Liver (tissue), 9 donors: ENCODE data around the gene TNP2. TPM values are rescaled to one million over a fixed set of nuclear protein-coding genes. Genes with fewer than 3 reads are reported as not detected.

Experiments used
- DNase-seq: peaks from one replicate; pipeline ENCODE4 v3.0.0-alpha.2; 2017; ENCODE audit warnings: low spot score
- H3K27ac ChIP-seq, 2 donors: one replicate each; pipeline ENCODE4 v1.7.0; 2013; ENCODE audit warnings: inconsistent platforms in 2 of 2, low read length in 2 of 2, control low read depth in 1 of 2, low read depth in 1 of 2, mild to moderate bottlenecking in 1 of 2
- H3K27me3 ChIP-seq, 4 donors: one replicate each; pipeline versions ENCODE4 v1.6.1 to v1.7.0; 2013; ENCODE audit warnings: low read length in 3 of 4, inconsistent platforms in 1 of 4, mild to moderate bottlenecking in 1 of 4, moderate library complexity in 1 of 4; ENCODE audit not compliant: control insufficient read depth in 4 of 4, insufficient read depth in 4 of 4
- H3K36me3 ChIP-seq, 4 donors: one replicate each; pipeline versions ENCODE4 v1.6.1 to v1.7.0; 2013; ENCODE audit warnings: low read length in 3 of 4, mild to moderate bottlenecking in 3 of 4, low read depth in 1 of 4, moderate library complexity in 1 of 4; ENCODE audit not compliant: control insufficient read depth in 4 of 4, insufficient read depth in 3 of 4
- H3K4me1 ChIP-seq, 4 donors: one replicate each; pipeline versions ENCODE4 v1.6.1 to v1.7.0; 2013; ENCODE audit warnings: low read length in 3 of 4, mild to moderate bottlenecking in 3 of 4, moderate library complexity in 1 of 4; ENCODE audit not compliant: control insufficient read depth in 4 of 4, insufficient read depth in 4 of 4
- H3K4me3 ChIP-seq, 3 donors: one replicate each; pipeline versions ENCODE4 v1.6.1 to v1.7.0; 2013; ENCODE audit warnings: low read length in 3 of 3, control low read depth in 1 of 3, low read depth in 1 of 3, mild to moderate bottlenecking in 1 of 3
- H3K9ac ChIP-seq, 2 donors: one replicate each; pipeline ENCODE4 v1.7.0; 2013; ENCODE audit warnings: low read length in 2 of 2, mild to moderate bottlenecking in 2 of 2, moderate library complexity in 2 of 2, control low read depth in 1 of 2, low read depth in 1 of 2
- H3K9me3 ChIP-seq, 4 donors: one replicate each; pipeline versions ENCODE4 v1.6.1 to v1.7.0; 2013; ENCODE audit warnings: low read length in 3 of 4; ENCODE audit not compliant: control insufficient read depth in 4 of 4
- ATF3 ChIP-seq: IDR thresholded peaks from 2 replicates; pipeline ENCODE4 v1.6.1; 2016; ENCODE audit warnings: antibody characterized with exemption
- EGR1 ChIP-seq, 2 donors: IDR thresholded peaks; 2 replicates each; pipeline ENCODE4 v1.6.1; 2016 to 2018; ENCODE audit warnings: antibody characterized with exemption in 2 of 2, low read depth in 2 of 2
- FOXA1 ChIP-seq: IDR thresholded peaks from 2 replicates; pipeline ENCODE4 v1.6.1; 2016; ENCODE audit warnings: antibody characterized with exemption
- GABPA ChIP-seq, 2 donors: IDR thresholded peaks in 1 of 2; conservative IDR thresholded peaks in 1 of 2; 2 replicates each; pipeline ENCODE4 v1.6.1; 2016; ENCODE audit warnings: antibody characterized with exemption in 2 of 2, mild to moderate bottlenecking in 1 of 2, moderate library complexity in 1 of 2
- HNF4A ChIP-seq, 2 donors: conservative IDR thresholded peaks; 2 replicates each; pipeline ENCODE4 v1.6.1; 2016; ENCODE audit warnings: antibody characterized with exemption in 2 of 2, mild to moderate bottlenecking in 2 of 2
- JUND ChIP-seq, 2 donors: IDR thresholded peaks; 2 replicates each; pipeline ENCODE4 v1.6.1; 2016; ENCODE audit warnings: antibody characterized with exemption in 2 of 2
- MAX ChIP-seq: IDR thresholded peaks from 2 replicates; pipeline ENCODE4 v1.6.1; 2016; ENCODE audit warnings: antibody characterized with exemption
- NR2F2 ChIP-seq: IDR thresholded peaks from 2 replicates; pipeline ENCODE4 v1.6.1; 2016; ENCODE audit warnings: antibody characterized with exemption
- RAD21 ChIP-seq, 2 donors: IDR thresholded peaks; 2 replicates each; pipeline ENCODE4 v1.6.1; 2016; ENCODE audit warnings: antibody characterized with exemption in 2 of 2, mild to moderate bottlenecking in 2 of 2
- REST ChIP-seq: IDR thresholded peaks from 2 replicates; pipeline ENCODE4 v1.6.1; 2016; ENCODE audit warnings: antibody characterized with exemption, mild to moderate bottlenecking
- RXRA ChIP-seq, 2 donors: IDR thresholded peaks; 2 replicates each; pipeline ENCODE4 v1.6.1; 2017 to 2018; ENCODE audit warnings: antibody characterized with exemption in 2 of 2, mild to moderate bottlenecking in 1 of 2
- SP1 ChIP-seq: IDR thresholded peaks from 2 replicates; pipeline ENCODE4 v1.6.1; 2018; ENCODE audit warnings: antibody characterized with exemption, mild to moderate bottlenecking
- TAF1 ChIP-seq: conservative IDR thresholded peaks from 2 replicates; pipeline ENCODE4 v1.6.1; 2016; ENCODE audit warnings: antibody characterized with exemption, mild to moderate bottlenecking
- YY1 ChIP-seq: IDR thresholded peaks from 2 replicates; pipeline ENCODE4 v1.6.1; 2016; ENCODE audit warnings: antibody characterized with exemption, mild to moderate bottlenecking
- ZBTB33 ChIP-seq: IDR thresholded peaks from 2 replicates; pipeline ENCODE4 v1.6.1; 2016; ENCODE audit warnings: antibody characterized with exemption
- WGBS: extraction: QIAGEN DNeasy Blood & Tissue Kit; methylation state at CpG from one replicate; pipeline ENCODE4 v1.1.7; 2013; 5-methylcytosine and 5-hydroxymethylcytosine counted together
- polyA plus RNA-seq, 2 donors: library from polyadenylated mRNA; stranded (reverse) in 1 of 2; unstranded in 1 of 2; fragments of 200-250 nt in 1 of 2; fragments of >200 nt in 1 of 2; fragmentation: Nextera tagmentation in 1 of 2; extraction: Ambion mirVana in 1 of 2; gene quantifications; one replicate each; pipeline versions ENCODE4 v1.2.1 to v1.2.3, GENCODE V29; 2013 to 2015
- total RNA-seq, 2 donors: library from RNA; depleted of rRNA; stranded (reverse); fragments of >200 nt; gene quantifications; one replicate each; pipeline ENCODE4 v1.2.3, GENCODE V29; 2014
- donor health status: healthy.
- donor health status: healthy.
- donor health status: healthy.
- donor health status: healthy.
- donor health status: healthy.

TNP2 gene
- total and polyA plus RNA-seq, 4 donors: not detected

GRCh38 chr16:11231367-11231970, 37.7 kb downstream of the TNP2 start:
- no peak overlapping the region for H3K9ac ChIP-seq
- no peaks in the 10 kb centered on the region for H3K27me3 ChIP-seq
- DNase-seq: no peak
- no peak overlapping the region for H3K27ac ChIP-seq
- no peaks in the 10 kb centered on the region for H3K9me3 ChIP-seq
- H3K36me3 ChIP-seq: no peaks in the 10 kb centered on the region
- peaks cover 2 to 7% (median 5%) of the 10 kb centered on the region in 4 donors for H3K4me1 ChIP-seq
- no peak for TF ChIP-seq HNF4A (conservative IDR thresholded peaks at IDR 0.05)
- peak; percentile 23 for TF ChIP-seq SP1
- TF ChIP-seq NR2F2: peak; percentile 74
- TF ChIP-seq GABPA (IDR thresholded peaks at IDR 0.05 in 1 of 2, conservative IDR thresholded peaks at IDR 0.05 in 1 of 2): no peak
- TF ChIP-seq FOXA1: no peak
- WGBS: 85% methylated on average over 10 of the region's 10 CpGs
- no peak overlapping the region for H3K4me3 ChIP-seq

GRCh38 chr16:11229906-11230305, 39.2 kb downstream of the TNP2 start:
- H3K9ac ChIP-seq: no peak overlapping the region
- H3K36me3 ChIP-seq: no peaks in the 10 kb centered on the region
- no peak overlapping the region for H3K27ac ChIP-seq
- 78% methylated on average over 4 of the region's 4 CpGs for WGBS
- DNase-seq: no peak
- H3K4me1 ChIP-seq: peaks cover 0 to 3% (median 0%) of the 10 kb centered on the region in 4 donors
- H3K27me3 ChIP-seq: no peaks in the 10 kb centered on the region
- no peaks in the 10 kb centered on the region for H3K9me3 ChIP-seq
- TF ChIP-seq MAX (peak; percentile 36), RAD21 (IDR thresholded peaks at IDR 0.05) (peak in 1 of 2 donors; percentile 36), TAF1 (no peak), EGR1 (IDR thresholded peaks at IDR 0.05; ENCODE audit: low read depth in 2 of 2) (no peak), SP1 (no peak), RXRA (IDR thresholded peaks at IDR 0.05) (peak in 1 of 2 donors; percentile 36), HNF4A (conservative IDR thresholded peaks at IDR 0.05) (peak; percentile 13 to 51)
- no peak overlapping the region for H3K4me3 ChIP-seq

GRCh38 chr16:11229432-11229831, 39.7 kb downstream of the TNP2 start:
- no peak overlapping the region for H3K27ac ChIP-seq
- no peak for DNase-seq
- WGBS: 91% methylated on average over 5 of the region's 5 CpGs
- TF ChIP-seq RAD21 (IDR thresholded peaks at IDR 0.05) (no peak), JUND (IDR thresholded peaks at IDR 0.05) (no peak), ZBTB33 (no peak), MAX (no peak), EGR1 (IDR thresholded peaks at IDR 0.05; ENCODE audit: low read depth in 2 of 2) (no peak), SP1 (no peak), ATF3 (no peak), FOXA1 (no peak), REST (no peak), TAF1 (no peak), HNF4A (conservative IDR thresholded peaks at IDR 0.05) (no peak), NR2F2 (no peak), YY1 (no peak)
- no peak overlapping the region for H3K9ac ChIP-seq
- peaks cover 0 to 3% (median 0%) of the 10 kb centered on the region in 4 donors for H3K4me1 ChIP-seq
- no peaks in the 10 kb centered on the region for H3K27me3 ChIP-seq
- no peaks in the 10 kb centered on the region for H3K9me3 ChIP-seq
- H3K36me3 ChIP-seq: no peaks in the 10 kb centered on the region
- no peak overlapping the region for H3K4me3 ChIP-seq
